BJ (cell line): ENCODE results near the gene TMEM221. TPM values are rescaled to one million over a fixed set of nuclear protein-coding genes. Genes with fewer than 3 reads are reported as not detected.

Source experiments
- CTCF ChIA-PET: fragments of 350-600 bp; formaldehyde crosslinking; extraction: SDS; loops from one replicate; lab custom pipeline; 2021; ENCODE audit warnings: antibody characterized with exemption, inconsistent platforms; lab: Yijun Ruan, JAX
- POLR2A ChIA-PET: fragments of 300-600 bp; sonication (Branson Sonifier 250); formaldehyde crosslinking; extraction: SDS; loops from one replicate; lab custom pipeline; 2021; ENCODE audit warnings: antibody characterized with exemption; lab: Charles Lee
- DNase-seq: peaks from one replicate; pipeline ENCODE4 v3.0.0-alpha.2; 2011; ENCODE audit warnings: low read depth
- H3K27me3 ChIP-seq: 2 replicates; pipeline ENCODE4 v1.6.0; 2011; ENCODE audit warnings: low read length; ENCODE audit not compliant: control insufficient read depth, insufficient read depth
- H3K36me3 ChIP-seq: 2 replicates; pipeline ENCODE4 v1.5.1; 2011; ENCODE audit warnings: low read length; ENCODE audit not compliant: control insufficient read depth, insufficient read depth
- H3K4me3 ChIP-seq: 2 replicates; pipeline ENCODE4 v1.5.1; 2011; ENCODE audit warnings: low read depth, mild to moderate bottlenecking, control low read depth, low read length
- CTCF ChIP-seq: IDR thresholded peaks from 2 replicates; pipeline ENCODE4 v1.5.1; 2011; ENCODE audit warnings: low read depth, mild to moderate bottlenecking, control low read depth, inconsistent platforms, low read length, moderate library complexity; ENCODE audit not compliant: insufficient read depth
- polyA plus RNA-seq: library from polyadenylated mRNA; depleted of rRNA; stranded (reverse); fragments of >200 nt; gene quantifications from 2 replicates; pipeline ENCODE4 v1.2.3, GENCODE V29; 2011

The TMEM221 gene
- polyA plus RNA-seq, 1 experiment: 0.11 TPM

- Histone ChIP-seq H3K36me3 (no peaks in the 10 kb centered on the region), H3K27me3 (no peaks in the 10 kb centered on the region), H3K4me3 (no peak overlapping the region)
- no peak for TF ChIP-seq CTCF
- ChIA-PET CTCF (interaction anchor here (1.0 to 3.3 kb wide), 3 partner anchors 23 to 170 kb away, joined by 3 to 17 read pairs (median 3); no protein-coding TSS in a partner anchor), POLR2A (interaction anchor here (0.6 kb wide), 1 partner anchor 40 kb away, joined by 3 read pairs; no protein-coding TSS in a partner anchor)
- DNase-seq: no peak
These were observed 24.6 kb upstream of the TMEM221 start for GRCh38 chr19:17473041-17473440.

- peak overlapping the region; percentile 91 for H3K4me3 ChIP-seq
- ChIA-PET CTCF (interaction anchor here (1.0 to 3.3 kb wide), 2 partner anchors 8 to 25 kb away, joined by 4 to 17 read pairs; no protein-coding TSS in a partner anchor), POLR2A (no interaction called here)
- DNase-seq: no peak
- no peaks in the 10 kb centered on the region for H3K27me3 ChIP-seq
- no peaks in the 10 kb centered on the region for H3K36me3 ChIP-seq
- no peak for TF ChIP-seq CTCF
These were observed 23.1 kb upstream of the TMEM221 start for GRCh38 chr19:17471410-17472125.

DNA sequence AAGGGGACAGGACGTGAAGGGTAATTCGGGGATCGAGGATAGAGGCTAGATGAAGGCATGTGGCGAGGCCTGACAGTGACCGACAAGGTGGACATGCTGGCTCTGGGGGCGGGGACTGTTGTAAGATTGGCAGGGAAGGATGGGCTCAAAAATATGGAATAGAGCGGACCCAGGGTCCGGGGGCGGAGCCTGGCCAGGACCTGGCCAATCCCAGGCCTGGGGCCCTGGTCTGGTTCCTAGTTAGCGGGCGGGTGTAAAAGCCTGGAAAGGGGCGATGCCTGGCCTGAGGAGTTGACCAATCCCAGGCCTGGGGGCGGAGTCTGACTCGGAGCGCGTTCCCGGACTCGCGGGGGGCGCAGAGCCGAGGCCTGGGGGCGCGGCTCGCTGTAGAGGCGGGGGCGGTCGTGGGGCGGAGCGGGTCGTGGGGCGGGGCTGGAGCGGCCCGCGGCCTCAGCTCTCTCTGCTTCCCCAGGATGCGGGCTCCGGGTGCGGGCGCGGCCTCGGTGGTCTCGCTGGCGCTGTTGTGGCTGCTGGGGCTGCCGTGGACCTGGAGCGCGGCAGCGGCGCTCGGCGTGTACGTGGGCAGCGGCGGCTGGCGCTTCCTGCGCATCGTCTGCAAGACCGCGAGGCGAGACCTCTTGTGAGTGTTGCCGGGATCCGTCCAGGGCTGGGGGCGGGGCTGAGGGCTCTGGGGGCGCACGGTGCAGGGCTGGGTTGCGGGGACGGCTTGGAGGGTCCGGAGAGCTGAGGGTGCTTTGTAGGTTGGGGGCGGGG is 21.8 kb upstream of the TMEM221 start, which contains the start of gene SLC27A1:
Gene SLC27A1 (plus strand): TSS at position 457 of the 774 bp plus-strand sequence. CDS start 17 bp downstream, at position 474.
- no peaks in the 10 kb centered on the region for H3K27me3 ChIP-seq
- CTCF ChIA-PET: interaction anchor here (0.5 to 3.3 kb wide), 3 partner anchors 10 to 1705 kb away, joined by 3 to 17 read pairs (median 4); no protein-coding TSS in a partner anchor
- no peak for TF ChIP-seq CTCF
- H3K36me3 ChIP-seq: no peaks in the 10 kb centered on the region
- POLR2A ChIA-PET: interaction anchor here (0.8 kb wide), 1 partner anchor 51 kb away, joined by 3 read pairs; no protein-coding TSS in a partner anchor
- DNase-seq: peak; percentile 97
- H3K4me3 ChIP-seq: peak within 1 kb of the TSS; percentile 91

- Histone ChIP-seq H3K36me3 (no peaks in the 10 kb centered on the region), H3K4me3 (peak overlapping the region; percentile 54), H3K27me3 (no peaks in the 10 kb centered on the region)
- CTCF ChIA-PET: interaction anchor here (0.8 to 1.0 kb wide), 2 partner anchors 9 to 104 kb away, joined by 3 read pairs; no protein-coding TSS in a partner anchor
- no peak for TF ChIP-seq CTCF
- POLR2A ChIA-PET: interaction anchor here (0.8 kb wide), 1 partner anchor 50 kb away, joined by 3 read pairs; no protein-coding TSS in a partner anchor
- no peak for DNase-seq
These were observed 21.1 kb upstream of the TMEM221 start for GRCh38 chr19:17469481-17470067.
